Measurements from ENCODE around the gene ALG12.

ALG12 gene

DNA sequence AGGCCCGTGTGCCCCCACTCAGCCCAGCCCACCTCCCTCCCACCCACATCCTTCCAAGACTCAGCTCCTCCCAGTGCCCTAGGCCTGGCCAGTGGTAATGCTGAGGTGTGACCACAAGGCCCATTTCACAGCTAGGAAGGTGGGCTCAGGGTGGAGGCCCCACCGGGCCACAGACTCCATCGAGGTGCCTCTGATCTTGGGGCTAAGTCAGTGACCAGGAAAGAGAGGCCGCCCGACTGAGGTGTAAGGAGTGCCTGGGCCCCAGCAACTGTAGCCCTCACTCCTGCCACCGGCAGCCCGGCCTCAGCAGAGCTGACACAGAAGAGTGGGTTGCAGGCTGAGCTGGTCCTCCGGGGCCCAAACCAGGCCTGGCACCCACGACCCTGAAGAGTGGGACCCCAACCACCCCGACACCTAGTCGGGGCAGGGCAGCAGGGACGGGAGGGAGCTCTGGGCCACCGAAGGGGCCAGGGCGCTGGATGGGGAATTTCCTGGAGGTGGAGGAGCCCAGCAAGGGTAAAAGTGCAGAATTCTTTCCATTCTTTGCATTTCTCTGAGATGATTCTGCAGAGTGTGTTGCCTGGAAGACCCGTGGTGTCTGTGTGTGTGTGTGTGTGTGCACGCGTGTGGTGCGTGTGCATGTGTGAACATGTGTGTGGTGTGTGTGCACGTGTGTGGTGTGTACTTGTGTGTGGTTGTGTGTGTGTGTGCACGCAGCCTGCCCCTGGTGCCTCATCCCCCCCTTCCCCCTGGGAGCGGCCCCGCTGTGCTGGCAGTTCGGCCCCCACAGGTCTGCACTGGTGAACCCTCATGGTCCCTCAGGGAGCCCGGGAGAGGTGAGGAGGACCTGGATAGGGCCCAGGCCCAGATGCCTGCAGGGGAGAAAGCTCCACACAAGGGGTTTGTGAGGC is 34.0 kb upstream of the ALG12 start:
- TF ChIP-seq, protein P1, sequence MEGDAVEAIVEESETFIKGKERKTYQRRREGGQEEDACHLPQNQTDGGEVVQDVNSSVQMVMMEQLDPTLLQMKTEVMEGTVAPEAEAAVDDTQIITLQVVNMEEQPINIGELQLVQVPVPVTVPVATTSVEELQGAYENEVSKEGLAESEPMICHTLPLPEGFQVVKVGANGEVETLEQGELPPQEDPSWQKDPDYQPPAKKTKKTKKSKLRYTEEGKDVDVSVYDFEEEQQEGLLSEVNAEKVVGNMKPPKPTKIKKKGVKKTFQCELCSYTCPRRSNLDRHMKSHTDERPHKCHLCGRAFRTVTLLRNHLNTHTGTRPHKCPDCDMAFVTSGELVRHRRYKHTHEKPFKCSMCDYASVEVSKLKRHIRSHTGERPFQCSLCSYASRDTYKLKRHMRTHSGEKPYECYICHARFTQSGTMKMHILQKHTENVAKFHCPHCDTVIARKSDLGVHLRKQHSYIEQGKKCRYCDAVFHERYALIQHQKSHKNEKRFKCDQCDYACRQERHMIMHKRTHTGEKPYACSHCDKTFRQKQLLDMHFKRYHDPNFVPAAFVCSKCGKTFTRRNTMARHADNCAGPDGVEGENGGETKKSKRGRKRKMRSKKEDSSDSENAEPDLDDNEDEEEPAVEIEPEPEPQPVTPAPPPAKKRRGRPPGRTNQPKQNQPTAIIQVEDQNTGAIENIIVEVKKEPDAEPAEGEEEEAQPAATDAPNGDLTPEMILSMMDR (IDR thresholded peaks at IDR 0.05; ENCODE audit: insufficient read depth, low read depth, low read length, missing control alignments), result no peak
- H3K4me3 ChIP-seq (ENCODE audit: low read depth, low read length), result no peak overlapping the region
- no peak for DNase-seq (ENCODE audit: low read depth)

DNA sequence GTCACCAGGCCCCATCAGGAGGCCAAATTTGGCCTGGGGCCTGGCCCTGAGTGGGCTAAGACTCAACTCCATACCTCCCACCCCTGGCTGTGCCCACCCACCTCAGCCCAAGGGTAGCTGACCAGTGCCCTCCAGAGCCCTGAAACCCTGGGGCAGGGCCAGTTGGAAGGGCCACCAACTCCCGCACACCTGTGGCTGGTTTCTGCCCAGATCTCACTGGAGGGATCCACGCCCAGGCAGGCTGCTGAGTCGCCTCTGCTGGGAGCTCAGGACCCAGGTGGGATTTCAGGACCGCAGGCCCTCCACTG is 33.4 kb upstream of the ALG12 start:
- H3K4me3 ChIP-seq (ENCODE audit: low read depth, low read length), result no peak overlapping the region
- TF ChIP-seq, protein P1 (IDR thresholded peaks at IDR 0.05; ENCODE audit: insufficient read depth, low read depth, low read length, missing control alignments), result no peak
- DNase-seq (ENCODE audit: low read depth), result no peak

DNA sequence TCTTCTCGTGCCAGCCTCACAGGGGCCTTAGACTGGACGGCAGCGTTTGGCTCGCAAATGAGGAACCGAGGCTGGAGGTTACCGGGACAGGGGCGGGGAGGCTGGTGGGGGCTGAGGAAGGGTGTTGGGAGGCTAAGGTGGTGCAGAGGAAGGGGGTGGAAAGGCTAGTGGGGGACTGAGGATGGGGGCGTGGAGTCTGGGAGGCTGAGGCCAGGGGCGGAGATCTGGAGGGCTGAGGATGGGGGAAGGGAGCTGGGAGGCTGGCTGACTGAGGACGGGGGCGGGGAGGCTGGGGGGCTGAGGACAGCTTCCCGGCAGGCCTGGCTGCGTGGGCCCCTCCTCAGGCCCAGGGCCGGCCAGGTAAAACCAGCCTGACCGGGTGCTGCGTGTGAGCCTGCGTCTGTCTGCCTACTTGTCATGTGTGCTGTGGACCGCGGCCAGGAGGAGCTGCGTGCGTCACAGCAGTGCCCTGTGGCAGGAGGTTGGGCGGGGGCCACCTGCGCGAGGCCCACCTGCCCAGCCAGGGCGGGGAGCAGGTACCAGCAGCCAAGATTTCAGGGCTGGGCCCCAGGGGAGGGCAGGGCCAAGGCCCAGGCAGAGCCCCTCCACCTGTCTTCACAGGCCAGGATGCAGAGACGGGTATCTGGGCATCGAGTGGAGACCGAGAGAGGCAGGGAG is 32.9 kb upstream of the ALG12 start:
- TF ChIP-seq, protein P1 (IDR thresholded peaks at IDR 0.05; ENCODE audit: insufficient read depth, low read depth, low read length, missing control alignments), result no peak
- no peak overlapping the region for H3K4me3 ChIP-seq (ENCODE audit: low read depth, low read length)
- DNase-seq (ENCODE audit: low read depth), result no peak

DNA sequence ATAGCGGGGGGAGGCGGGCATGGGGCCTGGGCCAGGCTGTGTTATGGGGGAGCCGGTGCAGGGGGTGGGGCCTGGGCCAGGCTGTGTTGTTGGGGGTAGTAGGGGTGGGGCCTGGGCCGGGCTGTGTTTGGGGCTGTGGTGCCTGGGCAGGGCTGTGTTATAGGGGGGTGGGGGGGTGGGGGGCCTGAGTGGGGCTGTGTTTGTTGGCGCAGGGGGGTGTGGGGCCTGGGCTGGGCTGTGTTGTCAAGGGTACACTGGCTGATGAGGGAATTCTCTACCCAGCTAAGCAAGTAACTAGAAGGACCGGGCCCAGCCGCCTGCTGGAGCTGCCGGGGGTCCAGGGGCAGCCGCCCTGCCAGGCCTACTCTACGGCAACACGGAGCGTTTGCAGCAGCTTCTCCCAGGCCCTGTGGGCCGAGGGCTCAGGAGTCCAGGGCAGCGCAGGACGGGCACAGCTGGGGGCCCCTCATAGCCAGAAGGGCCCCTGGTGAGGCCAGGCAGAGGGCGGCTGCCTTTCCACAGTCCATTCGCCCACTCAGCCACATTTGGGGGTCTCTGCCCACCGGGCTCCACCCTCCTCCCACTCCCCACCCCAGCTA is 32.3 kb upstream of the ALG12 start:
- no peak overlapping the region for H3K4me3 ChIP-seq (ENCODE audit: low read depth, low read length)
- DNase-seq (ENCODE audit: low read depth), result no peak
- TF ChIP-seq, protein P1 (IDR thresholded peaks at IDR 0.05; ENCODE audit: insufficient read depth, low read depth, low read length, missing control alignments), result no peak

DNA sequence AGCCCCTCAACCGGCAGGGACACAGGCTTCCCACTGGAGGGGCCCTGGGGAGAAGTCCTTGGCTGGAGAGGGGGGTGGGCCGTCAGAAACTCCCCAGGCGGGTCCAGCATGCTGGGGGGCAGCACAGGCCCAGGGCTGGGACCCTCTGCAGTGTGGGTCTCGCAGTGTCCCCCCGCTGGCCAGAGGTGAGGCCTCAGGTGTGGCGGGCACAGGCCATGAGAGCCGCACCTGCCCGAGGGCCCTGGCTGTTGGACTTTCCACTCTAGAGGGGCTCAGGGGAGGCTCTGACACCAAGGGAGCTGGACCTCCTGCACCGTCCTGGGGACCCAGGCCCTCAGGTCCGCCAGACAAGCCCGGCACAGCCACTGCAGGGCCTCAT is 31.7 kb upstream of the ALG12 start:
- TF ChIP-seq, protein P1 (IDR thresholded peaks at IDR 0.05; ENCODE audit: insufficient read depth, low read depth, low read length, missing control alignments), result no peak
- DNase-seq (ENCODE audit: low read depth), result no peak
- H3K4me3 ChIP-seq (ENCODE audit: low read depth, low read length), result no peak overlapping the region

DNA sequence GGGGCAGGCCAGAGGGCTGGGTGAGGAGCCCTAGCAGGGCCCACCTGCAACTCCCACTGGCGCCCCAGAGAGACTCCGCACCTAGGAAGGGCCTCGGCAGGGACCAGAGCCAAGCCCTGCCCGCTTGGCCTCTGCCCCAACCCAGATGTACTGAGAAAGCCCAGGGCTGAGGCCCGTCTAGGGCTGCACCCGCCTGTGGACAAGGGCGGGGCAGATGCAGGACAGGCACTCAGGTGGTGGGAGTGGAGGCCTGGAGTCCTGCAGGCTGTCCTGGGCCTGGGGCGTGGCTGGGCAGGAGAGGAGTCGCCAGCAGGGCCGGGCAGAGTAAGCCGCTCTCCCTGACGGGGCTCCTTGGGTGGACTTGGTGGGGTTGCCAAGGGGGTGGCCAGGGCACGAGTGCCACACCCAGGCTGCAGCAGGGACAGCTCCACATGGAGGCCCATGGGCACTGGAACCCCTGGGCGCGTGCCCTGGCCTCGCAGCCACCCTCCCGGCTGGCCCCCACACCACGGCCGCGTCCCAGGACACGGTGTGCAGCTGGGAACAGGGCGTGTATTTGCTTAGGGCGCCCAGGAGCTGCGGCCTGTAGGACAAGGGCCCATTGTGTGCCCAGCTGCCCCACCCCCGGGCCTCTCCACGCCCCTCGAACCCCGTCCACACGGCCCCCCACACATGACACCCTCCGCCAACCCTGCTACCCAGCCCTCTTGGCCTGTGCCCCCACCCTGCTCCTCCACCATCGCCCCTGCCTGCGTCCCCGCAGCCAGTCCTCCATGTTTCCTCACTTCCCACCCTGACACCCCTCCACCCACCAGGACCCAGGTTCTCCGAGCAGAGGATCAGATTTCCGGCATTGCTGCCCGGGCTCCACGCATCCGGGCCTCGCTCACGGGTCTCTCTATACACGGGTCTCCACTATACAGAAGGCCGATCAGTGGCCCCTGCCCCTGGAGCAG is 31.0 kb upstream of the ALG12 start:
- no peak for DNase-seq (ENCODE audit: low read depth)
- TF ChIP-seq, protein P1 (IDR thresholded peaks at IDR 0.05; ENCODE audit: insufficient read depth, low read depth, low read length, missing control alignments), result no peak
- H3K4me3 ChIP-seq (ENCODE audit: low read depth, low read length), result no peak overlapping the region
